GM19455 (cell line): Measurements from ENCODE around the gene POM121L2.

ENCODE experiments used
- ATAC-seq: cut with Tn5 transposase; IDR thresholded peaks from one replicate; pipeline ENCODE4 v1.9.1; 2021; ENCODE audit not compliant: unreplicated experiment

Gene POM121L2

DNA sequence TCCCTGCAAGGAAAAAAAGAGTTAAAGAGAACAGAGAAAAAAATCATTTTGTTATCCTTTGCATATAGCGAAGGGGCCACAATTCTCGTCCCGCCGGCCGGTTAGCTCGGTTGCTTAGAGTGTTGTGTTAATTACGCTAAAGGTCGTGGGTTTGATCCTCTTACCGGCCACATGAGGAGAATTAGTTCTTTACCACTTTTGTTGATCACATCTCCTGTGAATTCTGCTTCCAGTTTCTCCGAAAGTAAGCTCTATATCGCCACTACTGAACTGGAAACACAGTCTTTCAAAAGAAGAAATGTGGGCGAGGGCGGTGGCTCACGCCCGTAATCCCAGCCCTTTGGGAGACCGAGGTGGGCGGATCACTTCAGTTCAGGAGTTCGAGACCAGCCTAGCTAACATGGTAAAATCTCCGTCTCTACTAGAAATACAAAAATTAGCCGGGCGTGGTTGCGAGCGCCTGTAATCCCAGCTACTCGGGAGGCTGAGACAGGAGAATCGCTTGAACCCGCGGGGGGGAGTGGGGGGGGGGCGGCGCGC, 51.2 kb downstream of the POM121L2 start:
- no peak for ATAC-seq

DNA sequence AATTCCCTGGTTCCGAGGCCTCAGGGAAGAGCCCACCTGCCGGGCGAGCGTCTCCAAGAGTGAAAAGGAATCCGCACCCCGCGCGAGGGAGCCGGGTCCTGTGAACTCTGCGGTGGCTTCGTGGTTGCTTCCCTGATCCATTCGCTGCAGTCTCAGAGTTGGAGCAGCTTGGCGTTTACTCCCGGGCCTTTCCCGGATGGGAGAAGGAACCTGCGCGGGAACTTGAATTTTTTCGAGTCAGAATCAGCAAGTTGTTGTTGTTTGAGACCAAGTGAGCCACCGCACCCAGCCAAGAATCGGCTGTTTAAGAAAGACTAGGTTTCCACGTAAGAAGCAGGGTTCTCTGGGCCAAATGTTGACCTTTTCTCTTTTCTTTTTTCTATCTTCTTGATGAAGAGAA, 51.7 kb downstream of the POM121L2 start:
- no peak for ATAC-seq
